Transverse colon (tissue), 4 donors: ENCODE results near the gene MRPL10. TPM values are rescaled to one million over a fixed set of nuclear protein-coding genes. Genes with fewer than 3 reads are reported as not detected.

Experiments
- DNase-seq: peaks from one replicate; pipeline ENCODE4 v3.0.0-alpha.2; 2019
- H3K27ac ChIP-seq, 4 donors: fragments of 200-600 bp; sonication (generic); 2 replicates each; pipeline ENCODE4 v1.5.1; 2016 to 2018; ENCODE audit warnings: inconsistent platforms in 4 of 4
- H3K27me3 ChIP-seq: fragments of 200-600 bp; sonication (generic); 2 replicates; pipeline ENCODE4 v1.5.1; 2017; ENCODE audit warnings: inconsistent platforms
- H3K36me3 ChIP-seq, 4 donors: fragments of 200-600 bp; sonication (generic); 2 replicates each; pipeline ENCODE4 v1.5.1; 2017 to 2019; ENCODE audit warnings: inconsistent platforms in 4 of 4
- H3K4me1 ChIP-seq, 4 donors: fragments of 200-600 bp; sonication (generic); 2 replicates each; pipeline ENCODE4 v1.5.1; 2017 to 2020; ENCODE audit warnings: inconsistent platforms in 4 of 4
- H3K4me3 ChIP-seq, 4 donors: fragments of 200-600 bp; sonication (generic); 1 replicate in 1 of 4; 2 replicates in 3 of 4; pipeline versions ENCODE4 v1.5.1 to v1.6.1; 2017 to 2019; ENCODE audit warnings: inconsistent platforms in 4 of 4
- H3K9me3 ChIP-seq, 2 donors: fragments of 200-600 bp; sonication (generic); 2 replicates each; pipeline ENCODE4 v1.5.1; 2017 to 2019; ENCODE audit warnings: inconsistent platforms in 2 of 2
- CTCF ChIP-seq, 5 experiments: fragments of 200-600 bp in 3 of 5; fragments of 450-650 bp in 2 of 5; sonication (generic) in 3 of 5; IDR thresholded peaks; 1 replicate in 2 of 5; 2 replicates in 3 of 5; pipeline ENCODE4 v1.5.1; 2016 to 2017; ENCODE audit warnings: antibody characterized with exemption in 5 of 5, inconsistent platforms in 3 of 5, mild to moderate bottlenecking in 2 of 5, moderate library complexity in 1 of 5
- EP300 ChIP-seq: sonication (generic); formaldehyde crosslinking; IDR thresholded peaks from one replicate; pipeline ENCODE4 v1.6.1; 2017; ENCODE audit warnings: antibody characterized with exemption, low read depth
- POLR2A ChIP-seq: fragments of 450-650 bp; IDR thresholded peaks from one replicate; pipeline ENCODE4 v1.6.1; 2016; ENCODE audit warnings: antibody characterized with exemption, mild to moderate bottlenecking, moderate library complexity
- POLR2AphosphoS5 ChIP-seq, 3 donors: sonication (generic); formaldehyde crosslinking; IDR thresholded peaks; one replicate each; pipeline ENCODE4 v1.6.1; 2016; ENCODE audit warnings: antibody characterized with exemption in 3 of 3
- WGBS, 2 donors: methylation state at CpG; one replicate each; pipeline ENCODE4 v1.1.5; 2018; ENCODE audit warnings: low coverage in 1 of 2; 5-methylcytosine and 5-hydroxymethylcytosine counted together
- in situ Hi-C, 4 donors: fragments of 200-750 bp; cut with MboI; loops; one replicate each; pipeline versions ENCODE4 v1.15.0 to v1.15.1; 2017; ENCODE audit warnings: low sequenced_read_pairs in 3 of 4, low pct_ligation_motif_present in 1 of 4, low pct_unique_long_range_greater_than_20kb in 1 of 4
- intact Hi-C: fragments of 100-400 bp; cut with DNase I; formaldehyde crosslinking; loops from one replicate; pipeline ENCODE4 v1.15.1; 2023; ENCODE audit warnings: low total_unique reads
- total RNA-seq, 4 donors: library from RNA; depleted of rRNA; stranded (reverse); fragments of >200 nt; gene quantifications; one replicate each; pipeline ENCODE4 v1.1.0, GENCODE V29; 2016

MRPL10 gene
- total RNA-seq, 4 donors from 2014 or later, result 12.9 to 41.8 (median 32.0) TPM

- peaks cover 94% of the 10 kb centered on the region for H3K27me3 ChIP-seq
- peak; percentile 49 for DNase-seq
- 0 to 7% methylated on average over 1 to 28 of the region's 70 CpGs for WGBS, 2 donors
- in situ Hi-C loops, result loop anchor here in 1 of 4 donors (10.0 kb wide), 1 partner anchor 95 kb away; the partner anchor contains the start of gene TBKBP1
- H3K4me1 ChIP-seq, result peaks cover 5 to 11% (median 8%) of the 10 kb centered on the region in 4 donors
- H3K36me3 ChIP-seq, result no peaks in the 10 kb centered on the region
- H3K27ac ChIP-seq, result no peak overlapping the region
- H3K9me3 ChIP-seq, result no peaks in the 10 kb centered on the region
- TF ChIP-seq POLR2A, result no peak
- TF ChIP-seq EP300, result no peak
- peak in 4 of 5 experiments; percentile 36 to 45 (median 38) for TF ChIP-seq CTCF (IDR thresholded peaks at IDR 0.05)
- intact Hi-C loops, result no loop called here
- H3K4me3 ChIP-seq, result peak overlapping the region in 3 of 4 donors; percentile 25 to 53 (median 26)
Observed at GRCh38 chr17:47789611-47790561, 41.5 kb downstream of the MRPL10 start.

- H3K27ac ChIP-seq, result no peak overlapping the region
- no peak overlapping the region for H3K4me3 ChIP-seq
- H3K4me1 ChIP-seq, result peaks cover 5 to 11% (median 8%) of the 10 kb centered on the region in 4 donors
- in situ Hi-C loops, result no loop called here
- intact Hi-C loops, result no loop called here
- no peaks in the 10 kb centered on the region for H3K9me3 ChIP-seq
- H3K27me3 ChIP-seq, result peaks cover 74% of the 10 kb centered on the region
- TF ChIP-seq EP300 (no peak), POLR2AphosphoS5 (IDR thresholded peaks at IDR 0.05) (no peak), CTCF (IDR thresholded peaks at IDR 0.05) (no peak), POLR2A (no peak)
- WGBS, 2 donors, result 34 to 46% methylated on average over 3 to 5 of the region's 5 CpGs
- no peak for DNase-seq
- H3K36me3 ChIP-seq, result no peaks in the 10 kb centered on the region
Observed at GRCh38 chr17:47785538-47786123, 45.7 kb downstream of the MRPL10 start.

- in situ Hi-C loops, result no loop called here
- no peaks in the 10 kb centered on the region for H3K4me1 ChIP-seq
- H3K36me3 ChIP-seq, result no peaks in the 10 kb centered on the region
- 43 to 72% methylated on average over 1 to 5 of the region's 5 CpGs for WGBS, 2 donors
- no peak for DNase-seq
- no peak overlapping the region for H3K4me3 ChIP-seq
- no peak overlapping the region for H3K27ac ChIP-seq
- H3K9me3 ChIP-seq, result no peaks in the 10 kb centered on the region
- H3K27me3 ChIP-seq, result peaks cover 58% of the 10 kb centered on the region
- TF ChIP-seq POLR2A, result no peak
- TF ChIP-seq CTCF (IDR thresholded peaks at IDR 0.05), result no peak
- TF ChIP-seq POLR2AphosphoS5 (IDR thresholded peaks at IDR 0.05), result no peak
- no peak for TF ChIP-seq EP300
- intact Hi-C loops, result no loop called here
Observed at GRCh38 chr17:47781397-47781796, 49.9 kb downstream of the MRPL10 start.

- Histone ChIP-seq H3K27me3 (peaks cover 60% of the 10 kb centered on the region), H3K27ac (no peak overlapping the region), H3K9me3 (no peaks in the 10 kb centered on the region), H3K4me1 (no peaks in the 10 kb centered on the region), H3K4me3 (no peak overlapping the region), H3K36me3 (no peaks in the 10 kb centered on the region)
- in situ Hi-C loops, result no loop called here
- intact Hi-C loops, result no loop called here
- DNase-seq, result no peak
- TF ChIP-seq POLR2A, result no peak
- TF ChIP-seq CTCF (IDR thresholded peaks at IDR 0.05), result no peak
- TF ChIP-seq POLR2AphosphoS5 (IDR thresholded peaks at IDR 0.05), result no peak
- no peak for TF ChIP-seq EP300
- WGBS, 2 donors, result 55% methylated on average over 45 of the region's 45 CpGs; no CpG with 5 or more reads in 1 of the 2 donors
Observed at GRCh38 chr17:47778184-47778635, 53.1 kb downstream of the MRPL10 start.
